ENCODE results near the gene TENT5A.

The TENT5A gene

GRCh38 chr6:81771097-81771496 lies 18.6 kb upstream of the TENT5A start:
- no peak for DNase-seq (ENCODE audit: extremely low read depth, low read depth)
- TF ChIP-seq, protein P1, sequence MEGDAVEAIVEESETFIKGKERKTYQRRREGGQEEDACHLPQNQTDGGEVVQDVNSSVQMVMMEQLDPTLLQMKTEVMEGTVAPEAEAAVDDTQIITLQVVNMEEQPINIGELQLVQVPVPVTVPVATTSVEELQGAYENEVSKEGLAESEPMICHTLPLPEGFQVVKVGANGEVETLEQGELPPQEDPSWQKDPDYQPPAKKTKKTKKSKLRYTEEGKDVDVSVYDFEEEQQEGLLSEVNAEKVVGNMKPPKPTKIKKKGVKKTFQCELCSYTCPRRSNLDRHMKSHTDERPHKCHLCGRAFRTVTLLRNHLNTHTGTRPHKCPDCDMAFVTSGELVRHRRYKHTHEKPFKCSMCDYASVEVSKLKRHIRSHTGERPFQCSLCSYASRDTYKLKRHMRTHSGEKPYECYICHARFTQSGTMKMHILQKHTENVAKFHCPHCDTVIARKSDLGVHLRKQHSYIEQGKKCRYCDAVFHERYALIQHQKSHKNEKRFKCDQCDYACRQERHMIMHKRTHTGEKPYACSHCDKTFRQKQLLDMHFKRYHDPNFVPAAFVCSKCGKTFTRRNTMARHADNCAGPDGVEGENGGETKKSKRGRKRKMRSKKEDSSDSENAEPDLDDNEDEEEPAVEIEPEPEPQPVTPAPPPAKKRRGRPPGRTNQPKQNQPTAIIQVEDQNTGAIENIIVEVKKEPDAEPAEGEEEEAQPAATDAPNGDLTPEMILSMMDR (IDR thresholded peaks at IDR 0.05; ENCODE audit: low read depth, low read length), result no peak

DNA sequence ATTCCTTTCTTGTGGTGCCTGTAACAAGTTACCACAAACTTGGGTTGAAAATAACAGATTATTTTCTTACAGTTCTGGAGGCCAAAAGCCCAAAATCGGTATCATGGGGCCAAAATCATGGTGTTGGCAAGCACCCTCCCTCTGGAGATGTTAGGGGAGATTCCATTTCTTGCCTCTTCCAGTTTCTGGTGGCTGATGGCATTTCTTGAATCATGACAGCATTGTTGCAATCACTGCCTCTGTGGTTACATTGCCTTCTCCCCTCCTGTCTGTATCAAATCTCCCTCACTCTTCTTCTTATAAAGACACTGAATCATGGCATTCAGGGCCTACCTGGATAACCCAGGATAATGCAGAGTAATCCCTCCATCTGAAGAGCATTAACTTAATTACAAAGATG lies 17.9 kb upstream of the TENT5A start:
- TF ChIP-seq, protein P1 (IDR thresholded peaks at IDR 0.05; ENCODE audit: low read depth, low read length), result no peak
- DNase-seq (ENCODE audit: extremely low read depth, low read depth), result no peak

DNA sequence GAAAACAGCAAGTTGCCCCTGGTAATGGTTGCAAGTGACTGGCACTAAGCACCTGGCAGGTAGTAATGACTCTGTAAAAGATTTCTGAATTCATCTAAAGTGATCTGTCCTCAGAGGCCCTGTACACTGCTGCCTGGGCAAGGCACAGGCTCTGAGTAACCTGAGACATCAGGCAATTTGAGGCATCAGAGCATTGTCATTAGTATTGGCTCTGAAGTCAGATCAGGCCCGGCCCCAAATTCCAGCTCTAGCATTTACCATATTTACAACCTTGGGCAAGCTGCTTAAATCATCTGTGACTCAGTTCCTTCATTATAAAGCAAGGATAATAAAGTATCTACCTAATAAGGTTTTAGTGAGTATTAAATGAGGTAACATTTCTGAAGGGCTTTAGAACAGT lies 17.3 kb upstream of the TENT5A start:
- DNase-seq (ENCODE audit: extremely low read depth, low read depth), result no peak
- TF ChIP-seq, protein P1 (IDR thresholded peaks at IDR 0.05; ENCODE audit: low read depth, low read length), result no peak

GRCh38 chr6:81768150-81768942 lies 15.9 kb upstream of the TENT5A start:
- TF ChIP-seq, protein P1 (IDR thresholded peaks at IDR 0.05; ENCODE audit: low read depth, low read length), result no peak
- no peak for DNase-seq (ENCODE audit: extremely low read depth, low read depth)

- TF ChIP-seq, protein P1 (IDR thresholded peaks at IDR 0.05; ENCODE audit: low read depth, low read length), result no peak
- no peak for DNase-seq (ENCODE audit: extremely low read depth, low read depth)
These were observed 14.8 kb upstream of the TENT5A start for GRCh38 chr6:81767163-81767891.

DNA sequence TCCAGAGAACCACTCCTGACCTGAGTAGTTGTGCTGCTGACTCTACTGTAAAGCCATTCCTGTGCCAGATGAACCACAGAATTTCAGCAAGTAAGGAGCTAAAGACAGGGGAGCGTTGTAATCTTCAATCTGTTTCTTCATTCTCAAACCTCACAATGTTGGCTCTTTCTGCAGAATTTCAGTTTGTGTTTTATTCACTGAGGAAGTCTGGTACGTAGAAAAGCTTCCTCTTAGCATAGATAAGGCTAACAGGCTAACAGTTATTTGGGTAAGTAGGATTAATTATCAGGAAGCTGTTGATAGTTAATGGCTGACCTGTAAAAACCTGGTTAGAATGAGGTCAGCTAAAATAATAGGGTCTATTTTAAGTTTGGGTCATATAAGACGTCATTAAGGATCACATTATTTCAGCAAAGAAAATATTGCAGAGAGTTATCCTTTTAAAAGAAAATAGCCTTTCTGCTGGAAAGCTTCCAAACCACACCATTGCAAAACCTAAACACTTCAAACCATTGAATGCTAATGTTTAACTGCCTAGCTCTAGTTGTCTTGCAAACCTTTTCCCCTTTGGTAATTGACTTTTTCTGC lies 14.1 kb upstream of the TENT5A start:
- DNase-seq (ENCODE audit: extremely low read depth, low read depth), result peak; percentile 79
- TF ChIP-seq, protein P1 (IDR thresholded peaks at IDR 0.05; ENCODE audit: low read depth, low read length), result no peak

DNA sequence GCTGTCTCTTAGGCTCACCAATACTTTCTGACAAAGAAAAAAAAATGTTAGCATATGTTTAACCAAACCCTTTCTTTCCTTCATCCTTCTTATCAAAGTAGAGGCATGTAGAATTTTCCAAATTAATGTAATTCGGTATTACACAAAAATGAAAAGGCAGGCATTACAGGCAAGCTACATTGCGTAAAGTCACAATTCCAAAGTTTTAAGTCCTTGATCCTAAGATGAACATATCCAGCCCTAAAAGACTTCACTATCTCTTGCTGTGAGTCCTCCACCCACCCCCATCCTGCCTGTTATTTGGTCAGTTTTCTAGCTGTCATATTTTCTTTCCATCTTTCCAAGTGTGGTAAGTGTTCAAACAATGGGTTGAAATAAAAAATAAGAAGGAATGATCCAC lies 12.1 kb upstream of the TENT5A start:
- TF ChIP-seq, protein P1 (IDR thresholded peaks at IDR 0.05; ENCODE audit: low read depth, low read length), result no peak
- DNase-seq (ENCODE audit: extremely low read depth, low read depth), result no peak
